GM21526 (cell line): ENCODE results near the gene FGF16.
"Not testable (repeated sequence)": the region's sequence is repeated elsewhere in the genome, so short reads cannot be mapped to it uniquely, and the experiment has no call there.

ENCODE experiments used
- ATAC-seq: cut with Tn5 transposase; IDR thresholded peaks from one replicate; pipeline ENCODE4 v1.9.1; 2021; ENCODE audit warnings: moderate library complexity; ENCODE audit not compliant: unreplicated experiment, low FRiP score

The FGF16 gene

GRCh38 chrX:77446908-77447652 is at the start of gene FGF16:
FGF16 (plus strand) TSS chrX:77447389; CDS start chrX:77447675, 286 bp downstream.
- ATAC-seq, result no peak

GRCh38 chrX:77398330-77398954 is 48.7 kb upstream of the FGF16 start:
- ATAC-seq, result no peak

- ATAC-seq, result no peak
These were observed 42.8 kb upstream of the FGF16 start for GRCh38 chrX:77404419-77404818.

GRCh38 chrX:77407821-77408220 is 39.4 kb upstream of the FGF16 start:
- not testable (repeated sequence) for ATAC-seq

GRCh38 chrX:77412631-77413030 is 34.6 kb upstream of the FGF16 start:
- ATAC-seq, result no peak

GRCh38 chrX:77415161-77415560 is 32.0 kb upstream of the FGF16 start:
- no peak for ATAC-seq

- ATAC-seq, result no peak
These were observed 31.3 kb upstream of the FGF16 start for GRCh38 chrX:77415882-77416281.

- ATAC-seq, result no peak
These were observed 24.1 kb upstream of the FGF16 start for GRCh38 chrX:77422891-77423648.

- ATAC-seq, result no peak
These were observed 20.4 kb upstream of the FGF16 start for GRCh38 chrX:77426811-77427210.

GRCh38 chrX:77427611-77428010 is 19.6 kb upstream of the FGF16 start:
- ATAC-seq, result no peak

GRCh38 chrX:77428551-77428950 is 18.6 kb upstream of the FGF16 start:
- ATAC-seq, result no peak

- no peak for ATAC-seq
These were observed 16.0 kb upstream of the FGF16 start for GRCh38 chrX:77431227-77431626.

- no peak for ATAC-seq
These were observed 14.2 kb upstream of the FGF16 start for GRCh38 chrX:77433001-77433400.

GRCh38 chrX:77434962-77435361 is 12.2 kb upstream of the FGF16 start:
- ATAC-seq, result no peak

GRCh38 chrX:77436271-77436670 is 10.9 kb upstream of the FGF16 start:
- no peak for ATAC-seq

- ATAC-seq, result no peak
These were observed 10.5 kb upstream of the FGF16 start for GRCh38 chrX:77436682-77437081.

- no peak for ATAC-seq
These were observed 6.9 kb upstream of the FGF16 start for GRCh38 chrX:77440330-77440729.

GRCh38 chrX:77441033-77441432 is 6.2 kb upstream of the FGF16 start:
- no peak for ATAC-seq

GRCh38 chrX:77441479-77441878 is 5.7 kb upstream of the FGF16 start:
- ATAC-seq, result no peak

- no peak for ATAC-seq
These were observed 4.5 kb upstream of the FGF16 start for GRCh38 chrX:77442728-77443127.

GRCh38 chrX:77444075-77444474 is 3.1 kb upstream of the FGF16 start:
- ATAC-seq, result no peak

- ATAC-seq, result no peak
These were observed 2.6 kb upstream of the FGF16 start for GRCh38 chrX:77444545-77444944.
